NT2/D1 (cell line): Measurements from ENCODE around the gene RXYLT1.
A peak's percentile ranks its signal among the peaks of the same experiment; 100 is the strongest.
"Not testable (repeated sequence)": the region's sequence is repeated elsewhere in the genome, so short reads cannot be mapped to it uniquely, and the experiment has no call there.

Source experiments
- DNase-seq: peaks from one replicate; pipeline ENCODE4 v3.0.0-alpha.2; 2011; ENCODE audit warnings: low read depth, low spot score
- H3K27me3 ChIP-seq: 2 replicates; pipeline ENCODE4 v1.6.0; 2011; ENCODE audit warnings: mild to moderate bottlenecking; ENCODE audit not compliant: insufficient read length, insufficient read depth
- H3K36me3 ChIP-seq: 2 replicates; pipeline ENCODE4 v1.6.1; 2011; ENCODE audit warnings: mild to moderate bottlenecking, low read length, mixed read lengths; ENCODE audit not compliant: insufficient read depth, insufficient read length
- H3K4me1 ChIP-seq: 2 replicates; pipeline ENCODE4 v1.5.1; 2011; ENCODE audit not compliant: insufficient read depth, insufficient read length
- H3K4me3 ChIP-seq: 2 replicates; pipeline ENCODE4 v1.5.1; 2011; ENCODE audit warnings: low read depth; ENCODE audit not compliant: insufficient read length
- H3K9ac ChIP-seq: 2 replicates; pipeline ENCODE4 v1.6.0; 2011; ENCODE audit warnings: low read depth; ENCODE audit not compliant: insufficient read length
- H3K9me3 ChIP-seq: 2 replicates; pipeline ENCODE4 v1.5.1; 2011; ENCODE audit warnings: mild to moderate bottlenecking, low read length; ENCODE audit not compliant: insufficient read depth
- SUZ12 ChIP-seq: IDR thresholded peaks from 2 replicates; pipeline ENCODE4 v1.6.1; 2011; ENCODE audit not compliant: insufficient read length, insufficient read depth; ENCODE audit errors: extremely low read depth
- YY1 ChIP-seq: IDR thresholded peaks from 2 replicates; pipeline ENCODE4 v1.6.1; 2011; ENCODE audit not compliant: insufficient read length, insufficient read depth
- ZNF274 ChIP-seq: IDR thresholded peaks from 2 replicates; pipeline ENCODE4 v1.6.1; 2011; ENCODE audit warnings: mild to moderate bottlenecking, low read depth, low read length

Gene RXYLT1

DNA sequence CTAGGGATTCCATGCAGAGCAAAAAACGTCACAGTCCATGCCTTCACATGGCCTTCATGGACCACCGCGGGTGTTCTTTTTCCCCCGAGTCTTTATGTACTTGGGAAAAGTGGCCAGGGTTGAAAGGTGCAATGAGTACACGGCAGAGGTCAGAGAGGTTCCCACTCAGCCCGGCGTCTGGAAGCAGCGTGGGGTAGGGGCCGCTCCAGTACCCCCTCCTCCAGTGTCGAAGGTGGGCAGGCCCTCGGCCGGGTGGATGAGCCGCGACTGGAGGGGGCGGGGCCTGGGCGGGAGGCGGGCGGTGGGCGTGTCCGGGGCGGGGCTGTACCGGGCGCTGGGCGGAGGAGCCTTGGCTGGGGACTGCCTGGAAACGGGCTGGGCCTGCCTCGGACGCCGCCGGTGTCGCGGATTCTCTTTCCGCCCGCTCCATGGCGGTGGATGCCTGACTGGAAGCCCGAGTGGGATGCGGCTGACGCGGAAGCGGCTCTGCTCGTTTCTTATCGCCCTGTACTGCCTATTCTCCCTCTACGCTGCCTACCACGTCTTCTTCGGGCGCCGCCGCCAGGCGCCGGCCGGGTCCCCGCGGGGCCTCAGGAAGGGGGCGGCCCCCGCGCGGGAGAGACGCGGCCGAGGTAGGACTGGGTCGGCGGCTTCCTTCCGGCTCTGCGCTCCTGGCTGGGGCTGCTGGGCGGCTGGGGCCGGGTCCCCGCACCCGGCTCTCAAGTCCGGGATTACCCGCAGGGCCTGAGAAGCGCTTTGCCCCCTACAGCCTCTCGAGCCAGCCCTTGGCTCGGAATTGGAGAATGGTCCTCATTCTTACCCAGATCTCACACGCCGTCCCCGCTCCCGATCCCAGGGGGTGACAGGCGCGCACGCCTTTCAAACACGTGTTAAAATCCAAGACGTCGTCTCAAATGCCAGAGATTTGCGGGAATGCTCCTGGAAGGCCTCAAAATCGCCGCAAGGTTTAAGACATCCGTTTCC, at the start of gene RXYLT1:
Gene RXYLT1, plus strand, starts transcription at position 412 of the 984 bp plus-strand sequence. Its CDS starts 52 bp downstream, at position 464.
- DNase-seq, result peak; percentile 57
- peak within 1 kb of the TSS; percentile 83 for H3K4me3 ChIP-seq
- peak within 1 kb of the TSS; percentile 91 for H3K9ac ChIP-seq

GRCh38 chr12:63732779-63733178, 46.9 kb upstream of the RXYLT1 start:
- not testable (repeated sequence) for H3K36me3 ChIP-seq

More for the DNA sequence above, at the start of gene RXYLT1:
- TF ChIP-seq YY1 (no peak), SUZ12 (no peak), ZNF274 (no peak)
- H3K27me3 ChIP-seq, result peaks cover 4% of the 10 kb centered on the region
- H3K9me3 ChIP-seq, result no peaks in the 10 kb centered on the region
- H3K4me1 ChIP-seq, result no peaks in the 10 kb centered on the region
- H3K36me3 ChIP-seq, result peaks cover 35% of the 10 kb centered on the region

GRCh38 chr12:63733585-63733984, 46.1 kb upstream of the RXYLT1 start:
- H3K4me1 ChIP-seq, H3K9me3 ChIP-seq, H3K4me3 ChIP-seq, DNase-seq, H3K27me3 ChIP-seq, H3K9ac ChIP-seq, H3K36me3 ChIP-seq: not testable (repeated sequence)

More at GRCh38 chr12:63732779-63733178, 46.9 kb upstream of the RXYLT1 start:
- H3K4me3 ChIP-seq, H3K27me3 ChIP-seq, H3K9me3 ChIP-seq, H3K4me1 ChIP-seq, DNase-seq, H3K9ac ChIP-seq: not testable (repeated sequence)

DNA sequence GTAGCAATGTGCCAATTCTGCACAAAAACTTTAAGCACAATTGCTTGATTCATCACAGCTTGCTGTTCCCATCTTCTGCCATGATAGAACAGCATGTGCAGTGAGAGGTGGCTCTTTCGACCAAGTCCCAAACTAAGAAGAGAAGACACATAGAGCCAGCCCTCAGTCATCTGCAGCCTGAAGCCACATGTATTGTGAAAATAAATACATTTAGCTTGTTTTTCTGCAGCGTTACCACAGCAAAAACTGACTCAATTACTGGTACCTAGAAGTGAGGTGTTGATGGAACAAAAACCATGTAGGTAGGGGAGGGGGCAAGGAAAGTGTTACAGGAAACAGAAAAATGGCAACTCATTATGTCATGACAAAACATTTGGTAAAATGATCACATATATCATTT, 39.2 kb upstream of the RXYLT1 start:
- DNase-seq, H3K36me3 ChIP-seq, H3K4me3 ChIP-seq, H3K4me1 ChIP-seq, H3K9me3 ChIP-seq, H3K27me3 ChIP-seq, H3K9ac ChIP-seq: not testable (repeated sequence)

GRCh38 chr12:63741431-63741830, 38.3 kb upstream of the RXYLT1 start:
- not testable (repeated sequence) for H3K9ac ChIP-seq, H3K4me3 ChIP-seq, H3K4me1 ChIP-seq, DNase-seq, H3K9me3 ChIP-seq, H3K27me3 ChIP-seq, H3K36me3 ChIP-seq

DNA sequence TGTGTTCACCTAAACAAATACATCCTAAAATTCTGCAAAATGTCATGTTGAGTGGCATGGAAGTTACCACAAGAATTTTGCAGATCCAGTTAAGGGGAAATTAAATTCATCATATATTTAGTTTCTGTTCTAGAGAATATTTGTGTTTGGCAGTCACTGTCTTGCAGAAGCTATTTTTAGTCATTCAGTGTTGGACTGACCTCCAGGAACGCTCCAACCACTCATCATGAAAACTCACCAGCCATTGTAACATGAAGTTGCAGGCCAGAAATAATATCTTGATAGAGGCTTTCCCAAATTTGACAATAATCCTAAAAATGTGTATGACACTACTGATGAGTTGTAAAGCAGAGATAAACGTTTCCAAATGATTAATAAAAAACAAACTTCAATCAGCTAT, 35.6 kb upstream of the RXYLT1 start:
- H3K9ac ChIP-seq, H3K27me3 ChIP-seq, H3K9me3 ChIP-seq, DNase-seq, H3K4me3 ChIP-seq, H3K4me1 ChIP-seq, H3K36me3 ChIP-seq: not testable (repeated sequence)

DNA sequence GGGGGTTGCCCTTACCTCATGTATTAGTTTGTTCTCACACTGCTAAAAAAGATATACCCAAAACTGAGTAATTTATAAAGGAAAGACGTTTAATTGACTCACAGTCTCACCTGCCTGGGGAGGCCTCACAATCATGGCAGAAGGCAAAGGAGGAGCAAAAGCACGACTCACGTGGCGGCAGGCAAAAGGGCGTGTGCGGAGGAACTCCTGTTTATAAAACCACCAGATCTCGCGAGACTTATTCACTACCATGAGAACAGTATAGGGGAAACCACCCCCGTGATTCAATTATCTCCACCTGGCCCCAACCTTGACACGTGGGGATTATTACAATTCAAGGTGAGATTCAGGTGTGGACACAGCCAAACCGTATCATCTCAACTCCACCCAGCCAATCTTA, 33.2 kb upstream of the RXYLT1 start:
- H3K4me1 ChIP-seq, H3K27me3 ChIP-seq, DNase-seq, H3K4me3 ChIP-seq, H3K36me3 ChIP-seq, H3K9me3 ChIP-seq, H3K9ac ChIP-seq: not testable (repeated sequence)

GRCh38 chr12:63747136-63747535, 32.6 kb upstream of the RXYLT1 start:
- not testable (repeated sequence) for DNase-seq, H3K9ac ChIP-seq, H3K4me3 ChIP-seq, H3K27me3 ChIP-seq, H3K36me3 ChIP-seq, H3K9me3 ChIP-seq, H3K4me1 ChIP-seq
